ENCODE data around the gene ELL3.
"Not testable (repeated sequence)": the region's sequence is repeated elsewhere in the genome, so short reads cannot be mapped to it uniquely, and the experiment has no call there.

Gene ELL3, protein sequence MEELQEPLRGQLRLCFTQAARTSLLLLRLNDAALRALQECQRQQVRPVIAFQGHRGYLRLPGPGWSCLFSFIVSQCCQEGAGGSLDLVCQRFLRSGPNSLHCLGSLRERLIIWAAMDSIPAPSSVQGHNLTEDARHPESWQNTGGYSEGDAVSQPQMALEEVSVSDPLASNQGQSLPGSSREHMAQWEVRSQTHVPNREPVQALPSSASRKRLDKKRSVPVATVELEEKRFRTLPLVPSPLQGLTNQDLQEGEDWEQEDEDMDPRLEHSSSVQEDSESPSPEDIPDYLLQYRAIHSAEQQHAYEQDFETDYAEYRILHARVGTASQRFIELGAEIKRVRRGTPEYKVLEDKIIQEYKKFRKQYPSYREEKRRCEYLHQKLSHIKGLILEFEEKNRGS

DNA sequence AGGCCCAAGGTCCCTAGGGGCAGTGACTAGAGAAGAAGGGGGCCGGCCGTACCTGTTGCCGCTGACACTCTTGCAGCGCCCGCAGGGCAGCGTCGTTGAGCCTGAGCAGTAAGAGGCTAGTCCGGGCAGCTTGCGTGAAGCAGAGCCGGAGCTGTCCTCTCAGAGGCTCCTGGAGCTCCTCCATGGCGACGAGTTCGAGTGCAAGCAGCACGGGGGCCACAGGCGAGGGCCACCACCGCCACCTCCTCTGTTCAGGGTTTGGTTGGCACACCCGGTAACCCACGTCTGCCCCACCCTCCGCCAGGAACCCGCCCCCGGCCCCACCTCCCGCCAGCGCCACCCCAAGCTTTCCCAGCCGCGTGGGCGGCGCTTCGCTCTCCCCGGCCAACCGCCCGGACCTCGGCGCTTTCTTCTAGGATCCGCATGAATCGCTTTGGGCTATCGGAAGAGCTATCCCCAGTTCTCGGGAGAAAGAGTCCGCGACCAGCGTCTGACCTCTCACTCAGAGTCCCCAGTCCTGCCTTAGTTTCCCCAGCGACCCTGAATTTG, at the start of gene ELL3:
Gene ELL3 (minus strand): TSS at position 249 of the 549 bp plus-strand sequence. CDS start 65 bp downstream, at position 184.
- peak; percentile 80 for DNase-seq

DNA sequence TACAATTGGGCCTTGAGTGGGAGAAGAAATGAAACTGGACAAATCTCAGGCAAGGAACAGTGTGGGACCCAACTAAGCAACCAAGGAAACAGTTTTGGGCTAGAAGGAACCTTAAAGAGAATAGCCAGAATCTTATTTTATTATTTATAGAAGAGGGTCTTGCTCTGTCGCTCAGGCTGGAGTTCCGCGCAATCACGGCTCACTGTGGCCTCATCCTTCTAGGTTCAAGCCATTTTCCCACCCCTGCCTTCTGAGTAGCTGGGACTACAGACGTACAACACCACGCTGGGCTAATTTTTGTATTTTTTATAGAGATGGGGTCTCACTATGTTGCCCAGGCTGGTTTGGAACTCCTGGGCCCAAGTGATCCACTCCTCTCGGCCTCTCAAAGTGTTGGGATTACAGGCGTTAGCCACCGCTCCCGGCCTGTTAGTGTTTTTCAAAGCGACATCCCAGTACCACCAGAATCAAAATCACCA, 49.3 kb upstream of the ELL3 start:
- DNase-seq = no peak

GRCh38 chr15:43825305-43825704, 48.5 kb upstream of the ELL3 start:
- DNase-seq = not testable (repeated sequence)

- DNase-seq = peak; percentile 95
Measured at GRCh38 chr15:43824302-43825246, 47.8 kb upstream of the ELL3 start, which contains the start of gene MFAP1. Gene MFAP1 (minus strand): TSS chr15:43824690. CDS start chr15:43824569, 121 bp downstream.

DNA sequence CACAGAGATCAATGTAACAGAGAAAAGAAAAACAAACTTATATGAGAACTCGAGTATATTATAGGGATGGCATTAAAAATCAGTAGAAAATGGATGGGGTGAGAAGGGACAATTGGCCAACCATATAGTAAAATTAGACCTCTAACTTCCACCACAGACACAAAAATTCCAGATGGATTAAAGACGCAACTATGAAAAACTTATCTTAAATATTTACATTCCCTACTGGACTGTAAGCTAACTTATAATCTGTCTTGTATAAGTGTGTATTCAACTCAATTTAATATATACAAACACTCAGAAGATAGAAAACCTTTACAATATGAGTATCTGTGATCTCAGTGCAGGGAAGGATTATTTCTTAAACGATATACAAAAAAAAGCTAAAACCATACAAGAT, 44.7 kb upstream of the ELL3 start:
- DNase-seq = no peak

GRCh38 chr15:43815064-43815463, 38.3 kb upstream of the ELL3 start:
- DNase-seq = not testable (repeated sequence)

- DNase-seq = no peak
Measured at GRCh38 chr15:43808960-43809678, 32.4 kb upstream of the ELL3 start.

- DNase-seq = no peak
Measured at GRCh38 chr15:43808435-43808950, 31.7 kb upstream of the ELL3 start.

GRCh38 chr15:43802676-43803075, 25.9 kb upstream of the ELL3 start:
- not testable (repeated sequence) for DNase-seq

- peak; percentile 95 for DNase-seq
Measured at GRCh38 chr15:43800286-43801141, 23.7 kb upstream of the ELL3 start, which contains the start of gene HYPK. Gene HYPK (plus strand): TSS chr15:43800599. CDS start chr15:43800623, 24 bp downstream.

- no peak for DNase-seq
Measured at GRCh38 chr15:43799945-43800285, 23.1 kb upstream of the ELL3 start, which contains the start of gene SERINC4. Gene SERINC4 (minus strand): TSS chr15:43800220. CDS start chr15:43799986, 234 bp downstream.

DNA sequence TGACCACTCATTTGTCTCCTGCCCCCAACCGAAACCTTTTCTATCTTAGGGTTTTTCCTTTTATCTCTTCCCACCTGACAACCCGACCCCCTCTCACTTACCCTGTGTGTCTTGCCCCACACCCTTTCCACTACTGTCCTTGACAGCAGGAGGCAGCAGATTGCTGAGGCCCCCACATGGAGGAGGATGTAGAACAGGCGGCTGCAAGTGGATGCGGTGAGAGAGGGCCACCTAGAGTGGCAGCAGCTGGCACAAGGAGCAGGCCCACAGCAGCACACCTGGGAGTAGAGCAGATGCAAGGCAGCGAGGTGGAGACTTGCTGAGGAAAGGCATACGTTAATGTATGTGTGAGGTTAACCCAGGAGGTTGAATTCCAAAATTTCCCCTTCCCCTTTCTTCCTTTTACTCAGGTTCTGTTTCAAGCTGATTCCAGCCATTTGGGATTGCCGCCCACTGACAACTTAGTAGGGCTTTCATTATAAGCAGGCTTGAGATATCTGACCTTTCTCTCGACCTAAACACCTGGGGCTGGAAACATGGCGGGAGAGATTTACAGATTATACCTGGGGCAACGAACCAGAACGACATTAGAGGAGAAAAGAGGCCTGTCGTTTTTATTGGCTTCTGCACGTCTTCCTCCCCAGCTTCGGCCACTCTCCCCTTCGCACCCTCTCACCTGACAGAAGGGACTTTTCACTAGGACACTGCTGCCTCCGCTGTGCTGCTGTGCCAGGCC, 22.6 kb upstream of the ELL3 start:
- no peak for DNase-seq

GRCh38 chr15:43796566-43796965, 19.8 kb upstream of the ELL3 start:
- no peak for DNase-seq

GRCh38 chr15:43795997-43796396, 19.2 kb upstream of the ELL3 start:
- no peak for DNase-seq

DNA sequence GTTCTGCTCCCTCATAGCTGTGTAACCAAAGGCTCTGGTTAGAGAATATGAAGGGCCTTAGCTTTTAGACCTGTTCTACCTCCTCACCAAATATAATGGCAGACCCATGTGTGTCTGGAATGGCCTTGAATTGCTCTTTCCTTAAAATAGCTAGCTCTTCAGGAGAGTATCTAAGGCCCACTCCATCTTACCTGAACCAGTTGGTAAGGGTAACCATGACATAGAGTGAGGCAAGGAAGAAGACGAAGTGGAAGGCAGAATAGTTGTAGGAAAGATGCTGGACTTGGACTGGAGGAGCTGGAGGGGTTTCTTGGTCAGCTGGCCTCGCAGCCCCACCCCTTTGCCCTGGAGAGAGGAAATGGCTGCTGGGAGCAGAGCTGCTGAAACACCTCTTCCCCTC, 18.4 kb upstream of the ELL3 start:
- no peak for DNase-seq

- DNase-seq = no peak
Measured at GRCh38 chr15:43794269-43795037, 17.7 kb upstream of the ELL3 start.

GRCh38 chr15:43793647-43794046, 16.9 kb upstream of the ELL3 start:
- DNase-seq = no peak

DNA sequence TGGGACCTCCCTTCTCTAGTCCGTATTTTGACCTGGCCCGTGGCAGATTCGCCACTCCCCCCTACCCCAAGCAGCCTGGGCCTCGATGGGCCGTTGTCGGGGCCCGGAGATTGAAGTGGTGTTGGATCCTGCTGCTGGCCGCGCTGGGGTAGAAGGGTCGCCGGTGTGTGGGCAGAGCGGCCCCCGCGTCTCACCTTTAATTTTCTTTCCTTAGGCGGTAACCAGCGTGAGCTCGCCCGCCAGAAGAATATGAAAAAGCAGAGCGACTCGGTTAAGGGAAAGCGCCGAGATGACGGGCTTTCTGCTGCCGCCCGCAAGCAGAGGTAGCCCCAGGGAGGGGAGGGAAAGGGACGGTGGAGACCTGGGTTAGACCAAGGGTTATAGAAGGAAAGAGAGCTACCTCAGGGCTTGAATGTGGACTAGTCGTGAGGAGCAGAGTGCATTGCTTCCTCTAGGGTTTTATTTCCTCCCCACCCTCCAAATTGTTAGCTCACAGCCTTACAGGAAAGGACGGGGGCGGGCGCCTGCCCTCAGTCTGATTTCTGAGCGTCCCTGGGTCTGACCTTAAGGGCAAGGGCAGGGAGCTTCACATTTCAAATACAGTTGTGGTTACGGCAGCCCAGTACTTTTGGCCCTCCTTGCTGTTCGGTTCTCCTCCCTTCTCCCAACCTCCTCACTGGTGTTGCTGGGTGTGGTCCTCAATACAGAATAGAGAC, 16.2 kb upstream of the ELL3 start:
- DNase-seq = peak; percentile 60
